GM20431 (cell line): ENCODE results near the gene ASS1.

Source experiments
- in situ Hi-C: fragments of 300-500 bp; cut with MseI, MboI; formaldehyde crosslinking; loops from one replicate; pipeline ENCODE4 v1.15.0; 2020; ENCODE audit warnings: low sequenced_read_pairs; ENCODE audit not compliant: unreplicated experiment

Gene ASS1

GRCh38 chr9:130451509-130452388 lies 7.0 kb downstream of the ASS1 start:
- in situ Hi-C loops, result no loop called here

- in situ Hi-C loops, result no loop called here
Observed at GRCh38 chr9:130452835-130453234, 8.1 kb downstream of the ASS1 start.

- in situ Hi-C loops, result no loop called here
Observed at GRCh38 chr9:130453487-130453886, 8.7 kb downstream of the ASS1 start.

GRCh38 chr9:130454096-130454811 lies 9.5 kb downstream of the ASS1 start:
- in situ Hi-C loops, result no loop called here

DNA sequence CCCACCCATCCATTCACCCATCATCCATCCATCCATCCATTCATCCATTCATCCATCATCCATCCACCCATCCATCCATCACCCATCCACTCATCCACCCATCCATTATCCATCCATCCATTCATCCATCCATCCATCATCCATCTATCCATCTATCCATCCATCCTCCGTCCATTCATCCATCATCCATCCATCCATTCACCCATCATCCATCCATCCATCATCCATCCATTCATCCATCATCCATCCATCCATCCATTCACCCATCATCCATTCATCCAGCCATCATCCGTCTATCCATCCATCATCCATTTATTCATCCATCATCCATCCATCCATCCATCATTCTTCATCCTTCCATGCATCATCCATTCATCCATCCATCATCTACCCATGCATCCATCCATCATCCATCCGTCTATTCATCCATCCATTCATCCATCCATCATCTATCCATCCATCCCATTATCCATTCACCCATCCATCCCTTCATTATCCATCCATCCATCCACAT lies 10.1 kb downstream of the ASS1 start:
- in situ Hi-C loops, result no loop called here

GRCh38 chr9:130458027-130458803 lies 13.5 kb downstream of the ASS1 start:
- in situ Hi-C loops, result no loop called here

- in situ Hi-C loops, result no loop called here
Observed at GRCh38 chr9:130458804-130459067, 14.0 kb downstream of the ASS1 start.

- in situ Hi-C loops, result no loop called here
Observed at GRCh38 chr9:130459151-130459550, 14.4 kb downstream of the ASS1 start.

- in situ Hi-C loops, result no loop called here
Observed at GRCh38 chr9:130459941-130460669, 15.3 kb downstream of the ASS1 start.

- in situ Hi-C loops, result no loop called here
Observed at GRCh38 chr9:130461218-130461630, 16.5 kb downstream of the ASS1 start.

GRCh38 chr9:130461731-130462130 lies 17.0 kb downstream of the ASS1 start:
- in situ Hi-C loops, result no loop called here

GRCh38 chr9:130462685-130463540 lies 18.2 kb downstream of the ASS1 start:
- in situ Hi-C loops, result no loop called here

DNA sequence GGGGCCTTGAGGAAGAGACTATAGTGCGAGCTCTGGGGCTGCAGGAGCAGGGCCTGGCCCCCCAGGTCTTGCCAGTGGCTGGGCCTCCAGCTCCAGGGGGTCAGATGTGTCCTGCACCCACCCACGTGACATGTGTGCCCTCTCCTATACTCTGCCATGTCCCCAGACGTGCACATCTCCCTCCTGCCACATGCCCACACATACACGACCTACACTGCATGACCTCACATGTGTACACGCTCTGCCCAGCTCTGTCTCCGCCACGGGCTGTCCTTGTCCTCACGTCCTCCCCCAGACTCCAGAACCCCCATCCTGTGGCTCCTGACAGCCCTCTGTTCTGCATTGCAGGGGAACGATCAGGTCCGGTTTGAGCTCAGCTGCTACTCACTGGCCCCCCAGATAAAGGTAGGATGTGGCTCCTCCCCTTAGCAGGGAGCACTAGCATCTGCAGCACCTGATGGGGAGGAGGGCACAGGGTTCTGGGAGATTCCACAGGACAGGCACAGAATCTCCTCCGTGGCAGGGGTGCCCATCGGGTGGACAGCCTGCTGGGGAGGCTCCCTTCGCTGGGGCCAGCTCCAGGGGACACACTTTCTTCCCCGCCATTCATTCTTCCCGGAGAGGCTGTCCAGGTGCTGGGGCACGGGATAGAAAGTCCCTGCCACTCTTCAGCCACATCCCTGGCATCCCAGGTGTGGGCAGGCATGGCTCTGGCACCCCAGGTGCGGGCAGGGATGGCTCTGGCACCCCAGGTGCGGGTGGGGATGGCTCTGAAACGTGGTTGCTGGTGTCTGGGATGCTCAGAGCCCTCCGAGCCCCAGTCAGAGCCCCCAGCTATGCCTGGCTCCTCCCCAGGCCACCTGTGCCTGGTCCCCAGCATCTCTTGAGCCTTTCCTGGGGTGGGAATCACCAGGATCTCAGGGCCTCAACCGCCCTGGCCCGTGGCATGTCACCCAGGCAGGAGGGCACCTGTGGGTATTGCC lies 19.3 kb downstream of the ASS1 start:
- in situ Hi-C loops, result no loop called here

DNA sequence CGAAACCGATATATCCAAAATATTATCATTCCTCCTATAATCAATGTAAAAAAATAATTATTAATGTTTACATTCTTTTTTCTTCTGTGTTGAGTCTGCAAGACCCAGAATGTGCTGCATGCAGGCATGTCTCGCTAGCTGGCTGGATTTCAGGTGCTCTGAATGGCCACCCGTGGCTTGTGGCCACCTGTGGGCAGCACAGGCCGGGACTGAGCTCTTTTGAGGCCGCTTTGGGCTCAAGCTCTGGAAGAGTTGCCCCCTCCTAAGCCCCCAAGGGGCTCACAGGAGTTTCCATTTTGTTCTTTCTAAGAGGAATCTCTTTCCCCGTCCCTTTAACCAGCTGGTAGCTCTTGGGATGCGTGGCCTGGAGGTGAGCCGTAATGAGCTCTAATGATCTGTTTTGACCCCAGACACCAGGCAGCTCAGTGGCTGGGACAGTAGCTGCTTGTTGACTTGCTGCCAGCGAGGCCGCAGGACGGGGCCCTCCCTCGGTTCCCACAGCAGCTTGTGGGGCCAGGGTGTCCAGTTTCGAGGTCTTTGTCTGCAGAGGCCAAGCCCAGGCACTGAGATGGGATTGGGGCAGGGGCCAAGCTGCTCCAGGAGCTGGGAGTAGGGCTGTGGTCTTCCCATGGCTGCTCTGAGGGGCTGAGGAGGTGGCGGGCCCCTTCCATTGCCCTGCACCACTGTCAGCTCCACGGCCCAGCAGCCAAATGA lies 20.8 kb downstream of the ASS1 start:
- in situ Hi-C loops, result loop anchor here (5.0 kb wide), 1 partner anchor 217 kb away; no protein-coding TSS in a partner anchor

DNA sequence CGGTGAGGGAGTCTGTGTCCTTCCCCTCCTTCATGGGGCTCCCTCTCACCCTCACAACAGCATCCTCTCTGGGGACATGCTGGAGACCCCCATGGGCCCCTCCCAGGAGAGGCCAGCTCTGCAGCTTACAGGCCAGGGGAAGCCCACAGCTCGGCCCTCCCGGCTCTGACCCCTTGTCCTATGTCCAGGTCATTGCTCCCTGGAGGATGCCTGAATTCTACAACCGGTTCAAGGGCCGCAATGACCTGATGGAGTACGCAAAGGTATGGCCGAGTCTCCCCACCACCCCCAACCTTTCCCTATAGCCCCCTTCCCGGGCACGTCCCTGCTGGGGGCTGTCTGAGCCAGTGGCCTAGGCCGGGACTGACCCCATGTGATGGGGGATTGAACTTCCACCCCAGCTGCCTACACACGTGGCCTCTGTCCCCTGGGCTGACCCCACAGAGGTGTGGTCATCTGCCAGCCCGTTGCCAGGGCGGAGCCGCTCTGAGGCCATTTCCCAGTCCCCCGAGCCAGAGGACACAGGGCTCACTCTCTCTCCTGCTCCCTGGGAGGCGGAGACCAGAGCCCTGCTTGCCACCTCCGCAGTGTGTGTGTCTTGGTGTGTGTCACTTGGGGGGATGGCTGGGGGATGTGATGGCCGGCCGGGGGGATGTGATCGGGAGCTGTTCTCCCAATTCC lies 21.9 kb downstream of the ASS1 start:
- in situ Hi-C loops, result loop anchor here (5.0 kb wide), 1 partner anchor 216 kb away; no protein-coding TSS in a partner anchor

DNA sequence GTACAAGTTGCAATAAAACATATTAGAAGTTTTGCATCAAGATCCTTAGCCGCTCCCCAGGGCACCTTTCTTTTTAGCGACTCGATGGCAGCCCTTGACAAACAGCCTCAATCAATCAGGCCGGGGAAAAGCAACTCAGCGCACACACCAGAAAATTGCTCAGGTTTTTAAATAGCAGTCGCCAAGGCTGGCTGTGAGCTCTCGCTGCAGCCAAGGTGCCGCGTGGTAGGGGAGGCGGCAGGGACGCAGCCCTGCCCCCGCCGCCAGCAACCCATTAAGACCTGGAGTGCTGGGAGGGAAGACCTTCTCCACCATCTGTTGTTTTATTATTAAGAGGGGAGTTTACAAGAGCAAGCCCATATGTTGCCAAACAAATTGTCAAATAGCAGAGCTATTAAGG lies 22.6 kb downstream of the ASS1 start:
- in situ Hi-C loops, result loop anchor here (5.0 kb wide), 1 partner anchor 215 kb away; no protein-coding TSS in a partner anchor

GRCh38 chr9:130468566-130468965 lies 23.8 kb downstream of the ASS1 start:
- in situ Hi-C loops, result loop anchor here (5.0 kb wide), 1 partner anchor 214 kb away; no protein-coding TSS in a partner anchor
